DMS79 (cell line): ENCODE data around the gene FMNL2.
"Not testable (repeated sequence)": the region's sequence is repeated elsewhere in the genome, so short reads cannot be mapped to it uniquely, and the experiment has no call there.

Experiments
- DNase-seq: peaks from one replicate; lab custom pipeline; 2025; lab: John Stamatoyannopoulos, UW

Gene FMNL2

DNA sequence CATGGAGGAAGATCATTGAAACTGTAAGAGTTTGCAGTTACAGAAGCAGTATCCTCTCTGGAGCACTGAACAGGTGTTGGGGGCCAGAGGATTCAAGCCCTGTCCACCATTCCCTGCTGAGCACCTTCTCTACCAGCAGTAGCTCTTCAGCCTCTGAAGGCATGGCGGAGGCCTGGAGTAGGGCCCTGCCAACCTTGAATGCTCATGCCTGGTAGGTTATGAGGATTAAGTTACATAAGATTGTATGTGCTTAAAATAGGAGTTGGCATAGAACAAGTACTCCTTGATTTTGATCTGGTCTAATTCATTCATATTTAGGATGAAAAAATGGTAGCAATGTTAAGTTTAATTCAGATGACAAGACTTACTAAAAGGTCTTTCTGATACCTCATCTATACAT lies 40.2 kb downstream of the FMNL2 start:
- DNase-seq: no peak

DNA sequence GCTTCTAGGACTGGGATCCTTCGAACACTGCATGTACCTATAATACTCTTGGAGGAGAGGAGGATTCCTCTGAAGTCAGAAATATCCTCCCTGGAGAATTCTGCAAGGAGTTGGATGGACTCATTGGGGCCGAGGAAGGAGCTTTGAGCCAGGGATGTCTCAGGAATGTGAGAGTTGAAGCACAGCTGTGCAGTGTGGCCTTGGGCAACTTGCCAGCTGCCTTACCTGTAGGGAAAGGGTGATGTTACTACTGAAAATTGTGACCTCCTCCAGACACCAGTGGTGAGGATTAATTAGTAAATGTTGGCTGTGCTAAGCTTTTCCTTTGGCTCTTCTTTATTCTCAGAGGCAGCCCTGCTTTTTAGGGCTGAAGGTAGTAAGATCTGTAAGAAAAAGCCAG lies 41.4 kb downstream of the FMNL2 start:
- DNase-seq: no peak

DNA sequence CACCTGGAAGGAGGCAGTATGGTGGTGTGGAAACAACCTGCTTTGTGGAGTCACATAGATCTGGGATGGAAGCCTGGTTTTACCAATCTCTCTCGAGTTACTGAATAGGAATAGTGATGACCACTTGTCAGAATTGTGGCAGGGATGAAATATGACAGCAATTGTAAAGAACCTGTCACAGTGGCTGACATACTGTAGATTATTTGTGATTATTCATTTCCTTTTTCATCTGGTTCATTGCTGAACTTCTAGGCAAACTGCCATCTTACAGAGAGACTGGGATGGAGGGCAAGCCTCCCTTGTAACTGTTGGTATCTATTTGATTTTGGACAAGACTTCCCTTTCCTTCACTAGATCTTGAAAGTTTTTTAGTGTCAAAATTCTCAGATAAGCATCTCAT lies 42.0 kb downstream of the FMNL2 start:
- DNase-seq: no peak

DNA sequence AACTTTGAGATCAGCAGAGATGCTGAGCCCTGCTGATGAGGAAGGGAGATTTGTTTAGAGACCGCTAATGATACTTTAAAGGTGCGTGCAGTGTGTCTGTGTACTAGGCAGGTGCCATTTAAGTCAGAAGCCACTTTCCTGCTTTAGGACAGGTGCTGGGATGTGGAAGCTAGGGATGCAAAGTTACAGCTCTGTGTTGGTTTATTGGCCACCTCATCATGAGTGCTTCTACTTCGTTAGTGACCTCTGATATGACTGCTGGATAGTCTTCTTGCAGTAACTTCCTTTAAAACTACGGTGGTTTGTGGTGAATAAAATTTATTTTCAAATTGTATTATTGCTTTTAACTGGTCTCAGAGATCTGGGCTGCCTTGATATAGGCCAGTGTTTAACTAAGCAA lies 44.1 kb downstream of the FMNL2 start:
- no peak for DNase-seq

DNA sequence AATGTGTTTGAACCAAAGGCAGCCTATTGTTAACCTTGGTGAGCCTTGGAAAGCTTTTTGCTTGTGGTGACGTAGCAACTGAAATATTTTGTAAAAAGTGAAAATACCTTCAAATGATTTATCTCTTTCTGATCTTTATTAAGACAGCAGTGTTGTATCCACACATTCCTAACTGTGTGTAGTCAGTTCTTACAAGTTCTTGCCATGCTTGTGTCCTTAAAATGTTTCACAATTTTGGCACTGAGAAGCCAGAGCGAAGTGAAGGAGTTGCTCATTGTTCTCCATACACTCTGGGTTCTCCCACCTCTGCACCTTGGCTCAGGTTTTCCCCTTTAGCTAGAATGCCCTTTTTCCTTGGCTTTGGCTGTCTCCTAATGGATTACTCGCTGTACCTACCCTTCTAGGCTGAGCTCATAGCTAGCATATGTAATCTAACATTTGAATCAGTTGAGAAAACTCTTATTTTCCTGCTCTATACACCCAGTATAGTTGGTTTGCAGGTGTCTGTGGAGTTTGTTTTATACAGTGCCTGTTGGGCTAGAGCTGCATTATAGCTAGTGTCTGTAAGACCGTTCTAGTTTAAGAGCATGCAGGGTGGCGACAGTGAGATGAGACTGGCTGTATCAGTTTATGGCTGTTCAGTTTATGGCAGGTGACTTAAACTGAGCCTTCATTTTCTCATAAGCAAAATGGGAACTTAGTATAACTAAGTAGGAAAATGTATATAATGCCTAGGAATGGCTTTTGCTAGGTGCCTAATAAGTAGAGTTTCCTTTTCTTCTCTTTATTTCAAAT lies 45.5 kb downstream of the FMNL2 start:
- no peak for DNase-seq

DNA sequence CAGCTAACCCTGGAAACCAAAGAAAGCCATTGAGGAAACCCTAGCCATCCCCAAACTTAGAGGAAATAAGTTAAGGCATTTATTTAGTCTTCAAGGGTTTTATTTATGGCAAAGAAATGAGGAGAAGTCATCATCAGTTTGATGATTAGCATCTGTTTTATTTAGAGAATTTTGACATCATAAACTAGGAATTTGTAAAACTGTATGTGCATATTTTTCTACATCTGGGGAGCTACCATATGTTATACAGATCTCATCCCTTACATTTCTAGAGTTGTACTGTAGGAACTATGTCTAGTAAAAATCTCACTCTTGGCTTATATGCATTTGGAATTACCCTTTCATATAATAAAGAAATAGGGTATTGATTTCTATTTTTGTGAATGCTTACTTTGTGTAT lies 48.7 kb downstream of the FMNL2 start:
- DNase-seq: no peak

DNA sequence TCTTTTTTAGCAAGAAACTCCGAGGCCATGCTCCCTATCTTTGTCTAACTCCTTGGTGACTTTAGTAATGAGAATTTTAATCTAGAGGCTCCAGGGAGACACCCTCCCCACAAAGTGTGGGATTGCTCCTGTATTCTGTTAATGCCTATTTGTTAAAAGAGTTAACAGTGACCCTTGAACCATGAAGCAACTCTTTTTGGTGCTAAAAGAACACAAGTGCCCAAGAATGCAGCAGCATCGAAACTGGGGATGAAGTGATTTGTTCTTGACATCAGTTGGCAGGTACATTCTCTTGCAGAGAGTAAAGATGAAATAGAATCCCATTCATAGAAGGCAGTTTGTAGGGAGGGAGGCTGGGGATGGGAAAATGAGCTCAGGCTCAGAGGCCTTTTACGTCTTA lies 50.0 kb downstream of the FMNL2 start:
- no peak for DNase-seq

DNA sequence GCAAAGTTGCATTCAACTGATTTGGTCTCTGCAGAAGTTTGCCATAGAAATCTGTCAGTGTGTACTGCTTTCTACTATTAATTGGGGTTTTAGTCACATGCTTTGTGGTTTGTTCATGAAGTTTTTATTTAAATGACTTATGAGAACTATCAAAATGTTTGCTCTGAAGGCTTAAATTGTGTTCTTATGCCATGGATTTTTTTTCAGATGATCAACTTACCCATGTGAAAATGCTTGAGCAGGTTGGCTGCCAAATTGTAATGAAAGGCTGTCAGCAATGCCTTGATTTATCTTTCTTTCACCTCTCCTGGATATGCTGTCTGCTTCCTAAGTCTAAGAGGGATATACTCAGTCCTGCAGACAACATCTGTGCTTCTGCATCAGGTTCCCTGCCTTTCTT lies 50.7 kb downstream of the FMNL2 start:
- no peak for DNase-seq

DNA sequence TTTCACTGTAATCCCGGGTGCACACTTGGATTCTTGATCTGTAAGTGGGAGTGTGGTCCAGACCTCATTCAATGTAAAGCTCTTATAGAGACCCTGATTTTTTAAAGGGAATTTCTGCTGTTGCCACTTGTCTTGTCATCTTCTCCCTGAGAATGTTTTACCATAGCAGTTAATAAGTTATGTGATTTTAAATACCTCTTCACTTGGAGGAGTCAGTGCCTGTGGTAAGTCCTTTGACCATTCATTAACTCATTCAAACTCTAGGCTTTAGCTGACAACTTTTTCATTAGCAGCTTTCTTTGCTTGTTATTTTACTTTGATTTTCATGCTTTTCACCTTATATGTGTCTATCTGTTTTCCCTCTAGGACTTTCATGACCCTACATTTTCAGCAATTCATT lies 51.3 kb downstream of the FMNL2 start:
- no peak for DNase-seq

DNA sequence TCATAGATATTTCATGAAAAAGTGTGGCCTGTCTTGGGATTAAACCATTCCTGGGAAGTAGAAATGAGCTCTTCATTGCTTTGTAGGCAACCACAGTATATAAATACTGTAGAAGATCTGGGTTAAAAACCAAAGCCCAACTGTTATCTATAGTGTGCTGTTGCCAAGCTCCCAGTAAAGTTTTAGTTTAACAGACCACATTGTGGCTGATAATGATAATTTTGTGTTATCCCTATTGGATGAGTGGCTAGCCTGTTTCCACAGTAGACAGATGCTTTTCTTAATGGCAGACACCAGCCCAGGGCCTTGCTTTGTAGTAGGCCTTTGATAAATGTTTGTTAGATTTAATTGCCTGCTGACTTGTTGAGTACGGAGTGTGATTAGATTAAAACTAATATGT lies 52.1 kb downstream of the FMNL2 start:
- no peak for DNase-seq

DNA sequence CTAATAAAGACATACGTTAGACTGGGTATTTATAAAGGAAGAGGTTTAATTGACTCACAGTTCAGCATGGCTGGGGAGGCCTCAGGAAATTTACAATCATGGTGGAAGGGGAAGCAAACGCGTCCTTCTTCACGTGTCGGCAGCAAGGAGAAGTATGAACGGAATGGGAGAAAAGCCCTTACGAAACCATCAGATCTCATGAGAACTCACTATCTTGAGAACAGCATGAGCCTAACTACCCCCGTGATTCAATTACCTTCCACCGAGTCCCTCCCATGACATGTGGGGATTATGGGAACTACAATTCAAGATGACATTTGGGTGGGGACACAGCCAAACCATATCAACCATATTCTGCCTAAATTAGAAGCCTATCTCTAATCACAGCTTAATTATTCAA lies 53.3 kb downstream of the FMNL2 start:
- not testable (repeated sequence) for DNase-seq

DNA sequence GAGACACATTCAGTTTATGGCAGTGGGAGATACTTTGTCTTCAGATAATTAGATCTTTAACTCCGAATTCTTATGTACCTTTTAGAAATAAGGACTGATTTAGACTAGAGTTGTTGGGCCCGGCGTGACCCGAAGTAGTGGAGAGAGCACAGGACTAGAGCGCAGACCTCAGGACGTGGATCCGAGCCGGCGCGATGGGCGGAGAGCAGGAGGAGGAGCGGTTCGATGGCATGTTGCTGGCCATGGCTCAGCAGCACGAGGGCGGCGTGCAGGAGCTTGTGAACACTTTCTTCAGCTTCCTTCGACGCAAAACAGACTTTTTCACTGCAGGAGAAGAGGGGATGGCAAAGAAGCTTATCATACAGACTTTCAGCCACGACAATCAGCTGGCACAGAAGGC lies 54.5 kb downstream of the FMNL2 start:
- DNase-seq: no peak

DNA sequence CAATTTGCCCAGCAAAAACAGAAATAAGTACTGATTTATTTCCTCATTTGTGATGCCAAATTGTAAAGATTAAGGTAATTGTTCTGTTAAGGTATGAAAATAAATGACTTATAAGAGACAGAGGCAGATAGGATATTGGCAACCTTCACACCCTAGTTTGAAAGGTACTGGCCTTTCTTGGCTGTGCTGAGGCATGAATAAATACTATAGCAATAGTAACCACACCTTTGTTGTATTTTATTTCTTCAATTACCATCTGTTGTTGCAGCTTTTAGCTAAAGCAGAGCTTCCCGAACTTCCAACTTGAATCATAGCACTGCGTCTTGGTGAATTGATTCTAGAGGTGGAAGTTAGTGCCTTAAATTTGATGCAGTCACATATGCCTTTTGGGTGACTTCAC lies 55.9 kb downstream of the FMNL2 start:
- no peak for DNase-seq

DNA sequence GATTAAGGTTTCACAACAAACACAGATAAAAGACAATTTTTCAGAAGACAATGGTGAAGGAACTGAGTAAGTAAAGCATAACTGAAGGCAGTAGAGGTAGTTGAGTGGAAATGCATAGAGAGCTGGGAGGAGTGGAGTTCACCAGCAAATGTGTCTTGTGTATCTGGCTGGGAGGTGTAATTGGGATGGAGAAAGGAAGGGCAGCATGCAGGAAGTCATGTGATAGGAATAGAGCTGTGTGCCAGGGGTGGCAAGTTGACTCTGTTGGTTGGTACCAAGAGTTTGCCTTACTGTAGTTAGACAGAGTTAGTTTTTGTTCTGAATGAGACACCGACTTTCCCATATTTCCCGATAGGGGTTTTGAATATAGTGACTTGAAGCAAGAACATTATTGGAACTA lies 56.3 kb downstream of the FMNL2 start:
- no peak for DNase-seq

DNA sequence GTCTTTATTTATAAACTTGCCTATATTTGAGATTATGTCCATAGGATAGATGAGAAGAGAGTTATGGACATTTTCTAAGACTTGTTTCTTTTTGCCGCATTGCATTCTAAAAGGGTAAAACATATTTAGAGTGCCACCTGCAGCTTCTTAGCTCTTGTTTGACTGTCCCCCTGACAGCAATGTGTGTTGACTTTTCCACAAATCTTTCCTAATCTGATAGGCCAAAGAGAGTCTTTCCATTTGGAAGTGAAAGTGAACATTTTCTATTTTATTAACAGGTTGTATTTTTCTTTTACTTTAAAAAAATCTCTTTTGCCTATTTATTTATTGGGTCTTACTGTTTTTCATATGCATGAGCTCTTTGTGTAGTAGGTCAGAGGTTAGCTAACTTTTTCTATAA lies 58.4 kb downstream of the FMNL2 start:
- no peak for DNase-seq

DNA sequence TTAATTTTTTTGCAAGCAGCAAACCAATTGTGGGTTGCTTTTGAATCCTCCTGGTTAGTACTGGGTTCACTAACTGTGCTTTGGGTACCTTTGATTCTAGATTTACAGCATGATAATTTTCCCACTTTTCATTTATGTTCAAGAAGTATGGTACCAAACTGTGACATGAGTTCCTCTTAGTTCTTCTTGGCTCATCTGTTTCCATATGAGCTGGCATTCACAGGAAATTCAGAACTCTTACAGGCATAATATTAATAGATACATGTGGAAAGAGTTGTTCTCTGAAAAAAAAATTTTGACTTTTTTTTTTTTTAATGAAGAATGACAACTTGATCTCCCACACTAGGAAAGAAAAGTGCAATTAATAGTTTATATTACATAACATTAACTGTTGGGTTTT lies 59.4 kb downstream of the FMNL2 start:
- DNase-seq: no peak

DNA sequence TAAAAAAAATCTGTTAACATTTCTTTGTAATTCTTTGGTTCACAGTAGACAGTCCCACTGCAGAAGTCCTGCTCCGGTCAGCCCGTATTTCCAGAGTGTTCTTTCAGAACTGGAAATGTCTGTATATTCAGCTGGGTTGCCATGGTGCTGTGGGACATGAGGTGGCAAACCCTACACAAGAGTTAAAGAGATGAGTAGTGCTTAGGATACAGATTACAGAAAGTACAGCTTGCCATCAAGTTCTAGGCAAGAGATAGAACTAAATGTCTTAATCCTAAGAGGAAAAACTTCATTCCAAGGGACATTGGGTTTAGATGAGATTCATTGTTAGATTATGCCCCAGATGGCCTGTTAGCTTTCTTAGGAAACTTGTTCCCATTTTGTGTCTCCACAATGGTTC lies 60.1 kb downstream of the FMNL2 start:
- DNase-seq: no peak

DNA sequence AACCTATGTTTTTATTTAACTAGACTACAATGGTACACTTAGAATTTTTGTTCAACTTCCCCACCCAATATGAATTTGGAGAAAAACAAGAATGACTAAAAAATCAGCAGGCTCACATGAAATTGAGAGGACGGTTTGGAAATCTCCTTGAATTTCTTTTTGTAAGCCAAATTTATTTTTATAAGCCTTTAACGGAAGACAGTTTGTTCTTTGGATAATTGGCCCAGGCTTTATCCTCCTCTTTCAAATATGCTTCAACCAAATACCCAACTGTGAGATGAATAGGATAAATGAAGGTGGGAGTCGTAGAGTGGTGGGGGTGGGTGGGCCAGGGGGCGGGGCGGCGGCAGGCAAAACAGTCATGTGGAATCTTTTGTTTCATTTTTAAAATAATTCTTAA lies 60.6 kb downstream of the FMNL2 start:
- DNase-seq: no peak

DNA sequence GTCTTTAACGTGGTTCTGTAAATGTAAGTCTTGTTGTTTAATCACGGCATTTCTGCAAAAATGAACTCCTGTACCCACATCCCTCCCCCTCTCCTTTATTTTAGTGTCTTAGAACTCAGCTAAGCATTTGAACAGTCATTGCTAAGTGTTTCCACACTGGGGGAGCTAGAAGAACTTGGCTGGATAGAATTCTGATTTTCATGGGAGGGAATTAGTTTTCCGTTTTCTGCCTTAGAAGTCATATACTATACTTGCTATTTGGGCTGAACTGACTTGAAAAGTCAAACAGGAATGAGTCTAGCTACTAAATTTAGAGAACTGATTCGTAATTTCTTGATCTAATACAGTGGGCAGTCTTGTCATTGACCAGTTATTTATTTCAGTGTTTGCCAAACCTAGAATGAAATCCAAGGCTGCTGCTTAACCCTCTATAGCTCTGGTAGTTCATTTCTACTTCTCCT lies 61.1 kb downstream of the FMNL2 start:
- DNase-seq: no peak

DNA sequence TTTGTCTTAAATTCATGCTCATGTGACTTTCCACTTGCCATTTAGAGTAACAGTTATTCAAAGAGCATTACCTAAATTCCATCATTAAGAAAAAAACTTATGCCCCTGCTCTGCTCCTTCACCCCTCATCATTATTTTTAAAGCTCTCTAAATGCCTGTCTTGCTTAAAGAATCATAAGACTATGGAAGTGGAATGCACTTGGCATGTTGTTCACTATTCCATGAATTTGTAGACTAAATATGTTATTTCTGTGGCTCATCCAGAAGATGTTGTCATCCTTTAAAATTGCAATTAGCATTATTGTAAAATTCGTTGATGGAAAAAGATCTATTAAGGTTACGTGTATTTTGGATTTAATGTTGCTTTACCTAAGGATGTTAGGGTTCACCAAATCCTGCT lies 61.8 kb downstream of the FMNL2 start:
- no peak for DNase-seq

DNA sequence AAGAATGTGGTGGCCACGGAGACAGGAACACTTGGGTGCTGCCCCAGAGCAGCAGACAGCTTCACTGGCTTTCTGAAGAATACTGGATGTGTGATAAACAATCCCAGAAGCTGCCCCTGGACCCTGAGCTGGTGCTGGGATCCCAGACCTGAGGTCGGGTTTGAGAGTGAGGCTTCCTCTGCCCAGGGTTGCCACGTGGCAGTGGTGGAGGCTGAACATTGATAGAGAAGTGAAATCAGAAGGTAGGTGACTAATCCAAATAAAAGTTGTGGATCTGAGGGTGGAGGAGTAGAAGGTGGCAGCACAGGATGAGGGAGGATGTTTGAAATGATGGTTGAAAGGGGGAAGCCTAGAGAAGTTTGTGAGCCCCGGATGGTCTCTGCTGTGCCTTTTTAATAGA lies 64.0 kb downstream of the FMNL2 start:
- no peak for DNase-seq

DNA sequence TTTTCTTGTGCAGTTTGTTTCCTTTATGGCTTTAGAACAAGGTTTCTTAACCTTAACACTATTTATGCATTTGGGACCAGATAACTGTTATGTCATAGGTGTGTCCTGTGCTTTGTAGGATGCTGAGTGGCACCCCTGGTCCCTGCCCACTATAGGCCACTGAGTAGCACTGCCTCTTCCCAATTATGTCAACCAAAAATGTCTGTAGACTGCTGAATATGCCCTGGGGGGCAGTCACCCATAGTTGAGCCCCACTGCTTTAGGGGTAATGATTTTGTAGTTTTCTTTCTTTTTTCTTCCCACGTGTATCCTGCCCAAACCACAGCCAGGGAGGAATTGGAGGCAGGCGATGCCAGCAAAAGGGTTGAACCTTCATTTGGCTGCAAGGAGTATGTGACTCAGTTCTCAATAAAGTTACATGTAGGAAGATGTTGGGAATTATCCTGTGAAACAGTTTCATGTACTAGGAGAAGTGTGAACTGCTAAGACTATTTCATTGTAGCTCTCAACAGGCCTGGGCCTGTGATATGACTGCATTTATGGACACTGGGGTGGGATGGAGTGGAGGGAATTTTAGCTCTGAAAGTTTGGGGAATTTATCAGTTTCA lies 65.7 kb downstream of the FMNL2 start:
- no peak for DNase-seq

DNA sequence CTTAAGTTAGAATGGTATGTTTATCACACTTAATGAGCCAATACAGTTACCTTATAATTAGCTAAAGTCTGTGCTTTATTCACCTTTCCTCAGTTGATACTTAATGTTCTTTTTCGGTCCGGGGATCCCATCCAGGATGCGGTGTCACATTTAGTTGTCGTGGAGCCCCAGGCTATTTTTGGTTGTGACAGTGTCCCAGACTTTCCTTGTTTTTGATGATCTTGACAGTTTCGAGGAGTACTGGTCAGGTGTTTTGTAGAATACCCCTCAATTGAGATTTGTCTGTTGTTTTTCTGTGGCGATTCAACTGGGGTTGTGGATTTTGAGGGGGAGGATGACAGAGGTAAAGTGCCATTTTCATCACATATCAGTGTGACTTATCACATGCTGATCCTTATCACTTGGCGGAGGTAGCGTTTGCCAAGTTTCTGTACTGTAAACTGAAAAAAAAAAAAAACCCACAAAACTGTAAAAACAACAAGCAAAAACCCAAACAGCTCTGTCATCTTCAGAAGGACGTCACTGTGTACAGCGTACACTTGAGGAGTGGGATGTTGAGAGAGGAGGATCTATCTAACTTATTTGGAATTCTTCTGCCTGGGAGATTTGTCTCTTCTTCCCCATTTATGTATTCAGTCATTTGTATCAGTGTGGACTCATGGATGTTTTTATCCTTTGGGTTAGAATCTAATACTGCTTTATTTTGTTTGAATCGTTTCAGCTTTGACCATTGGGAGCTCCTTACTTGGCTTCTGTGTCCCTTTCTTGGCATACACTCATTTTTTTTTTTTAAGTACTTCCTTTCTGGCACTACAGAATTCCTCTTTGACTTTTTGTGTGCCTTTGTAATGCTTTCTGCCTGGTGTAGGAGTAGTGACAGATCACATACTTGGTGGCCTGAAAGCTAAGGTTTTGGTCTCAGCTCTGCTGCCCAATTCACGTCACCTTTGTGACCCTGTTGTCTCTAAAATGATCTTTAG lies 68.1 kb downstream of the FMNL2 start:
- DNase-seq: no peak
